PC-9 (cell line): ENCODE measurements around the gene GALNT13. TPM values are rescaled to one million over a fixed set of nuclear protein-coding genes. Genes with fewer than 3 reads are reported as not detected.

Source experiments
- BruUV-seq: library from RNA; stranded (reverse); fragments of 400-500 nt; replicated peaks from 2 replicates; lab custom pipeline; 2021; lab: Mats Ljungman, UMichigan
- CTCF ChIA-PET: fragments of 300-600 bp; sonication (Branson Sonifier 250); formaldehyde crosslinking; loops from one replicate; lab custom pipeline; 2022; ENCODE audit warnings: antibody characterized with exemption; lab: Charles Lee
- POLR2A ChIA-PET: fragments of 300-600 bp; sonication (Branson Sonifier 250); formaldehyde crosslinking; loops from one replicate; lab custom pipeline; 2022; ENCODE audit warnings: antibody characterized with exemption; ENCODE audit not compliant: unreplicated experiment; lab: Charles Lee
- DNase-seq, 2 experiments: peaks; one replicate each; pipeline versions ENCODE4 v3.0.0 to v3.0.0-alpha.2; 2015 to 2022; ENCODE audit warnings: mixed read lengths in 1 of 2
- H2AFZ ChIP-seq: fragments of 200-600 bp; sonication (generic); 2 replicates; pipeline ENCODE4 v1.8.1; 2017; ENCODE audit warnings: antibody characterized with exemption
- H3F3A ChIP-seq: fragments of 200-600 bp; sonication (generic); 2 replicates; pipeline ENCODE4 v1.8.1; 2017; ENCODE audit warnings: antibody characterized with exemption, mild to moderate bottlenecking, low read depth; ENCODE audit not compliant: insufficient read depth
- H3K27ac ChIP-seq: fragments of 200-600 bp; sonication (generic); 2 replicates; pipeline ENCODE4 v1.6.1; 2016; ENCODE audit warnings: mixed run types
- H3K27me3 ChIP-seq: fragments of 200-600 bp; sonication (generic); 2 replicates; pipeline ENCODE4 v1.6.1; 2016; ENCODE audit warnings: low read depth, mixed run types; ENCODE audit not compliant: insufficient read depth
- H3K36me3 ChIP-seq: fragments of 200-600 bp; sonication (generic); 2 replicates; pipeline ENCODE4 v1.6.1; 2016; ENCODE audit warnings: low read depth, mixed run types
- H3K4me1 ChIP-seq: fragments of 200-600 bp; sonication (generic); replicated peaks from 2 replicates; pipeline ENCODE4 v1.6.1; 2016; ENCODE audit warnings: mixed run types; ENCODE audit not compliant: insufficient read depth
- H3K4me2 ChIP-seq: fragments of 200-600 bp; sonication (generic); 2 replicates; pipeline ENCODE4 v1.6.1; 2017; ENCODE audit warnings: mixed run types
- H3K4me3 ChIP-seq: fragments of 200-600 bp; sonication (generic); 2 replicates; pipeline ENCODE4 v1.6.1; 2016; ENCODE audit warnings: mixed run types
- H3K79me2 ChIP-seq: fragments of 200-600 bp; sonication (generic); 2 replicates; pipeline ENCODE4 v1.6.1; 2017; ENCODE audit warnings: low read depth, mixed run types
- H3K9me2 ChIP-seq: fragments of 200-600 bp; sonication (generic); 2 replicates; pipeline ENCODE4 v1.8.1; 2017; ENCODE audit warnings: mild to moderate bottlenecking; ENCODE audit not compliant: insufficient read depth
- H3K9me3 ChIP-seq: fragments of 200-600 bp; sonication (generic); 2 replicates; pipeline ENCODE4 v1.8.1; 2016; ENCODE audit warnings: low read depth; ENCODE audit not compliant: insufficient read depth
- H4K20me1 ChIP-seq: fragments of 200-600 bp; sonication (generic); 2 replicates; pipeline ENCODE4 v1.8.1; 2017; ENCODE audit not compliant: insufficient read depth
- EZH2 ChIP-seq: fragments of 200-600 bp; sonication (generic); IDR thresholded peaks from 2 replicates; pipeline ENCODE4 v1.8.0; 2017; ENCODE audit warnings: antibody characterized with exemption, low read depth
- intact Hi-C: fragments of 100-400 bp; cut with micrococcal nuclease; formaldehyde crosslinking; loops from one replicate; pipeline ENCODE4 v1.10.0; 2022; ENCODE audit not compliant: unreplicated experiment
- total RNA-seq: library from RNA; stranded (reverse); gene quantifications from 2 replicates; pipeline ENCODE4 v1.2.3, GENCODE V29; 2021
- TF ChIP-seq, protein P1 (sequence below): fragments of 200-600 bp; sonication (generic); conservative IDR thresholded peaks from 2 replicates; pipeline ENCODE4 v1.6.1; 2017; ENCODE audit warnings: mixed run types, antibody characterized with exemption, mild to moderate bottlenecking, moderate library complexity

The GALNT13 gene
- total RNA-seq, 1 experiment from 2014 or later: 3.6 TPM

GRCh38 chr2:154133823-154134222 is 262.1 kb downstream of the GALNT13 start:
- BruUV-seq: no TSS peak
- H3K27ac ChIP-seq: no peak overlapping the region

DNA sequence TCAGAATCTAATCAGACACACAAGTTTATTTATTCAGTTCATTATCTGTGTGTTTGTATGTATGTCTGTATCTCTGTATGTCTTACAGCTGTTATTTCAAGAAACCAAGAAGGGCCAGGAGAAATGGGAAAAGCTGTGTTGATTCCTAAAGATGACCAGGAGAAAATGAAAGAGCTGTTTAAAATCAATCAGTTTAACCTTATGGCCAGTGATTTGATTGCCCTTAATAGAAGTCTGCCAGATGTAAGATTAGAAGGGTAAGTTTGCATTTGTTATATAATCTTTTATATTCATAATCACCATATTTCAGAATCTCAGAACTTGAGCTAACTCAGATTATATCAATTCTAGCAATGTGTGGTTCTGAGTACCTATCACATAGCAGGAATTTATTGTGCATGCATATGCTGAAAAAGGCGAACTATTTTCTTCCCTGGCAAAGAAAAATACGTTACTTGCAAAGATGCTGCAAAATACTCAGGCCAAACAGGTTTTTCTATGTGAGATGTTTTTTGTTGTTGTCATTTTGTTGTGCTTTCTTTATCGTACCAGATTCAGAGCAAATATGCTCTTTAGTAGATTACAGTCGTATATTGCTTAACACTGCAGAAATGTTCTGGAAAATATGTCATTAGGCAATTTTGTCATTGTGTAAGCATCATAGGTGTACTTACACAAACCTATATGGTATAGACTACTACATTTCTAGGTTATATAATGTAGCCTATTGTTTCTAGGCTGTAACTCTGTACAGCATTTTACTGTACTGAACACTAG is 268.7 kb downstream of the GALNT13 start:
- no peaks in the 10 kb centered on the region for H3K9me2 ChIP-seq
- no peak overlapping the region for H2AFZ ChIP-seq
- DNase-seq: no peak
- no peak overlapping the region for H3K27ac ChIP-seq
- H3K36me3 ChIP-seq: no peaks in the 10 kb centered on the region
- no peaks in the 10 kb centered on the region for H3K9me3 ChIP-seq
- no peaks in the 10 kb centered on the region for H3K27me3 ChIP-seq
- no peaks in the 10 kb centered on the region for H3K4me1 ChIP-seq
- no peaks in the 10 kb centered on the region for H4K20me1 ChIP-seq
- CTCF ChIA-PET: no interaction called here
- no peaks in the 10 kb centered on the region for H3K79me2 ChIP-seq
- TF ChIP-seq, protein P1, sequence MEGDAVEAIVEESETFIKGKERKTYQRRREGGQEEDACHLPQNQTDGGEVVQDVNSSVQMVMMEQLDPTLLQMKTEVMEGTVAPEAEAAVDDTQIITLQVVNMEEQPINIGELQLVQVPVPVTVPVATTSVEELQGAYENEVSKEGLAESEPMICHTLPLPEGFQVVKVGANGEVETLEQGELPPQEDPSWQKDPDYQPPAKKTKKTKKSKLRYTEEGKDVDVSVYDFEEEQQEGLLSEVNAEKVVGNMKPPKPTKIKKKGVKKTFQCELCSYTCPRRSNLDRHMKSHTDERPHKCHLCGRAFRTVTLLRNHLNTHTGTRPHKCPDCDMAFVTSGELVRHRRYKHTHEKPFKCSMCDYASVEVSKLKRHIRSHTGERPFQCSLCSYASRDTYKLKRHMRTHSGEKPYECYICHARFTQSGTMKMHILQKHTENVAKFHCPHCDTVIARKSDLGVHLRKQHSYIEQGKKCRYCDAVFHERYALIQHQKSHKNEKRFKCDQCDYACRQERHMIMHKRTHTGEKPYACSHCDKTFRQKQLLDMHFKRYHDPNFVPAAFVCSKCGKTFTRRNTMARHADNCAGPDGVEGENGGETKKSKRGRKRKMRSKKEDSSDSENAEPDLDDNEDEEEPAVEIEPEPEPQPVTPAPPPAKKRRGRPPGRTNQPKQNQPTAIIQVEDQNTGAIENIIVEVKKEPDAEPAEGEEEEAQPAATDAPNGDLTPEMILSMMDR: no peak
- TF ChIP-seq EZH2: no peak
- POLR2A ChIA-PET: no interaction called here
- H3K4me3 ChIP-seq: no peak overlapping the region
- no TSS peak for BruUV-seq
- no peaks in the 10 kb centered on the region for H3F3A ChIP-seq
- no peak overlapping the region for H3K4me2 ChIP-seq
- intact Hi-C loops: no loop called here

More at GRCh38 chr2:154133823-154134222, 262.1 kb downstream of the GALNT13 start:
- ChIA-PET CTCF (no interaction called here), POLR2A (no interaction called here)
- Histone ChIP-seq H4K20me1 (no peaks in the 10 kb centered on the region), H3K27me3 (no peaks in the 10 kb centered on the region), H3K4me1 (no peaks in the 10 kb centered on the region), H3K9me2 (no peaks in the 10 kb centered on the region), H3K9me3 (no peaks in the 10 kb centered on the region), H2AFZ (no peak overlapping the region), H3K79me2 (no peaks in the 10 kb centered on the region), H3K36me3 (no peaks in the 10 kb centered on the region), H3K4me3 (no peak overlapping the region), H3F3A (no peaks in the 10 kb centered on the region), H3K4me2 (no peak overlapping the region)
- no peak for TF ChIP-seq EZH2
- TF ChIP-seq, protein P1: no peak
- no peak for DNase-seq
- intact Hi-C loops: no loop called here

DNA sequence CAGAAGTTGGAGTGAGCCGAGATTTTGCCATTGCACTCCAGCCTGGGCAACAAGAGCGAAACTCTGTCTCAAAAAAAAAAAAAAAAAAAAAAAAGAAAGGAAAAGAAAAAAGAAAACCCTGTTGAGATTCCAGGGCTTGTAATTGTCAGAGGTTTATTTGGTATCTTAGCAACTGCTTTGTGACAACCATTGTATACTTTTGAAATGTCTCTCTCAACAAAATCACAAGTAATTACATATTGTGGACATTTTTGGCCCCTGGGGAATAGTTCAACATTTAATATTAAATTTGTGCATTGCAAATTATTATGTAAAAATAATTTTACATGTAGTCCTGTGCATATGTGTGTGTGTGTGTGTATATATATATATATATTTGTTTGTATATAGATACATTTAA is 270.8 kb downstream of the GALNT13 start:
- Histone ChIP-seq H3K4me2 (no peak overlapping the region), H3F3A (no peaks in the 10 kb centered on the region), H3K27ac (no peak overlapping the region), H2AFZ (no peak overlapping the region), H4K20me1 (no peaks in the 10 kb centered on the region), H3K27me3 (no peaks in the 10 kb centered on the region), H3K4me1 (no peaks in the 10 kb centered on the region), H3K36me3 (no peaks in the 10 kb centered on the region), H3K9me2 (no peaks in the 10 kb centered on the region), H3K79me2 (no peaks in the 10 kb centered on the region), H3K4me3 (no peak overlapping the region), H3K9me3 (no peaks in the 10 kb centered on the region)
- intact Hi-C loops: no loop called here
- no TSS peak for BruUV-seq
- ChIA-PET POLR2A (no interaction called here), CTCF (no interaction called here)
- no peak for TF ChIP-seq EZH2
- TF ChIP-seq, protein P1: no peak
- no peak for DNase-seq
